GM12872 (cell line): ENCODE results near the gene ZRANB1.

ENCODE experiments used
- TF ChIP-seq, protein P1 (sequence below): IDR thresholded peaks from 3 replicates; pipeline ENCODE4 v1.5.1; 2011; ENCODE audit warnings: low read depth, mild to moderate bottlenecking, low read length, moderate library complexity; ENCODE audit not compliant: insufficient read depth

ZRANB1 gene

DNA sequence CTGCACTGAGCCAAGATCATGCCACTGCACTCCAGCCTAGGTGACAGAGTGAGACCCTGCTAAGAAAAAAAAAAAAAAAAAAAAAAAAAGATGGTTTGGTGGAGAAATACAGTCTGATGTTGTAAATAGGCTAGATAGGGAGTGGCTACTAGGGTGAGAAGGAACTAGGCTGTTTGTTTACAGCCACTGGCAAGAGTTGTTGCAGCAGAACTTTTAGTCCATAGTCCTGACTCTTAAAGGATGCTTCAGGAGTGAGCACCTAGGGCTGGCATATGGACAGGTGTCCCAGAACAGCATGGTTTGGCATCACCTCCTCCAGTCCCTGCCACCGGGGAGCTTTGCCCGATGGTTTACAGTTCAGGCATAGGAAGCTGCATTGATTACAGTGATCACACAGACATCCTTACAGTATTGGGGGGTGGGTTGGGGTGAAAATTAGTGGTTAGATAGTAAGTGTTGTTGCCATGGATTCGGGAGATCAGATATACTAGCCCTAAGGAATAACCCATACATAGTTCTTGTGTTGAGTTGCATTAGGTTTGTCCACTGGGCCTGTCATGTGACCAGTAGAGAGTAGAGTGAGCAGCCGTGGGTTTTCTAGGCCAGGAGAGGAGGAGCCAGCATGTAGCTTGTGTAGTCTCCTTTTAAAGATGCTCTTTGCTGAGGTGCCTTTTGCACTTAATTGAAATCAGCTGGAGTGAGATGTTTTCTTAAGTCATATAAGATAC lies 35.9 kb downstream of the ZRANB1 start:
- TF ChIP-seq, protein P1, sequence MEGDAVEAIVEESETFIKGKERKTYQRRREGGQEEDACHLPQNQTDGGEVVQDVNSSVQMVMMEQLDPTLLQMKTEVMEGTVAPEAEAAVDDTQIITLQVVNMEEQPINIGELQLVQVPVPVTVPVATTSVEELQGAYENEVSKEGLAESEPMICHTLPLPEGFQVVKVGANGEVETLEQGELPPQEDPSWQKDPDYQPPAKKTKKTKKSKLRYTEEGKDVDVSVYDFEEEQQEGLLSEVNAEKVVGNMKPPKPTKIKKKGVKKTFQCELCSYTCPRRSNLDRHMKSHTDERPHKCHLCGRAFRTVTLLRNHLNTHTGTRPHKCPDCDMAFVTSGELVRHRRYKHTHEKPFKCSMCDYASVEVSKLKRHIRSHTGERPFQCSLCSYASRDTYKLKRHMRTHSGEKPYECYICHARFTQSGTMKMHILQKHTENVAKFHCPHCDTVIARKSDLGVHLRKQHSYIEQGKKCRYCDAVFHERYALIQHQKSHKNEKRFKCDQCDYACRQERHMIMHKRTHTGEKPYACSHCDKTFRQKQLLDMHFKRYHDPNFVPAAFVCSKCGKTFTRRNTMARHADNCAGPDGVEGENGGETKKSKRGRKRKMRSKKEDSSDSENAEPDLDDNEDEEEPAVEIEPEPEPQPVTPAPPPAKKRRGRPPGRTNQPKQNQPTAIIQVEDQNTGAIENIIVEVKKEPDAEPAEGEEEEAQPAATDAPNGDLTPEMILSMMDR: no peak

DNA sequence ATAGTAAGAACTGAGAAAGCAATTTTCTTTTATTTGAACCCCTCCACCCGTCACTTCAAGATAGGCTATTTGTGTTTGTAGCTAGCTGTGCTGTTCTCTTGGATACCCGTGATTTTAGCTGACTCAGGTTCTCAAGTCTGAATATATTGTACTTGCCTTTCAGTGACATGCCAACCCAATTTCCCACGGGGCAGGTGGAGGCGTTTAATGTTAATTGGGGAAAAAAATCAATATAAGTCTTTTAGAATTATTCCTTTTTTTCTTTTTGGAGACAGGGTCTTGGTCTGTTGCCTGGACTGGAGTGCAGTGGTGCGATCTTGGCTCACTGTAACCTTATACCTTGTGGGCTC lies 36.4 kb downstream of the ZRANB1 start:
- TF ChIP-seq, protein P1: no peak

DNA sequence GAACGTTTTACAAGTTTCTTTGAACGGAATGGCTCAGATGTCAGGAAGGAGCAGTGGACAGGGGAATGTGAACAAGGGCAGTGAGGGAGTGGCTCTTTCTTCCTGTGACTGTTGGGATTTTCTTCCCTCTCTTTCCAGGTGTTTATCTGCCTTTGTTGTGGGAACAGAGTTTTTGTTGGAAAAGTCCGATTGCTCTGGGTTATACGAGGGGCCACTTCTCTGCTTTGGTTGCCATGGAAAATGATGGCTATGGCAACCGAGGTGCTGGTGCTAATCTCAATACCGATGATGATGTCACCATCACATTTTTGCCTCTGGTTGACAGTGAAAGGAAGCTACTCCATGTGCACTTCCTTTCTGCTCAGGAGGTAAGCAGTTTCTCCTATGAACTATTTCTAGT lies 41.4 kb downstream of the ZRANB1 start:
- TF ChIP-seq, protein P1: no peak

DNA sequence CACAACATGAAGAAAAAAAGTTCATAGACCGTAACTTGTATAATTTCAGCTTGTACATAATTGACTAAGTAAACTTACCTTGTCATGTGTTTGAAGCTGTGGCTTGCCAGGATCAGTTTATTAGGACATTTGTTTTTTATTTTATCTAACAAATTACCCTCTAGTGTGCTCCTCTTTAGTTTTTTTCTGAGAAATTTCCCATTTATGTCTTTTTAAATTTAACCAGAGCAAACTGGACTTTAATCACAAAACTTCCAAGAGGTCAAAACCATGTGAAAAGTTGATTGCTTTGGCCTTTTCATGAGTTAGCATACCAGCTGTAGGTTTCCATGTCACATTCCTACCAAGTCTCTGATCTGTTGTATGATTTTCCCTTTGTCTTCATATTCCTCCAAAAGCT lies 42.5 kb downstream of the ZRANB1 start:
- TF ChIP-seq, protein P1: no peak

DNA sequence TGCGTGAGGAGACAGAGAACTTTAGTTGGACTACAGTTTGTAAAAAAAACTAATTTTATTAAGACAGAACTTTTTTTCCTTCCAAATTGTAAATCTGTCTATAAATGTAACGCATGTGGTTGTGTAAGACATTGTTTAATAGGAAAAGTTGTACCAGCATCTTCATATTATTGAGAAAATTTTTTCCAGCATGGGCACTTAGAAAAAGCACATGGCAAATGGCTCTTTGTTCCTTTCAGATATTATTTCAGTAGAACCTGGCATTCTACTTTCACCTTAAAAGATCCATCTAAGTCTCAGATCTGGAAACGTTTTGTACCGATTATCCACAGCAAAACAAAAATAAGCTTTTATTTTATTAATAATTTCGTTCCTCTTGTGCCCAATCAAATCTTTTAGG lies 43.2 kb downstream of the ZRANB1 start:
- TF ChIP-seq, protein P1: no peak

DNA sequence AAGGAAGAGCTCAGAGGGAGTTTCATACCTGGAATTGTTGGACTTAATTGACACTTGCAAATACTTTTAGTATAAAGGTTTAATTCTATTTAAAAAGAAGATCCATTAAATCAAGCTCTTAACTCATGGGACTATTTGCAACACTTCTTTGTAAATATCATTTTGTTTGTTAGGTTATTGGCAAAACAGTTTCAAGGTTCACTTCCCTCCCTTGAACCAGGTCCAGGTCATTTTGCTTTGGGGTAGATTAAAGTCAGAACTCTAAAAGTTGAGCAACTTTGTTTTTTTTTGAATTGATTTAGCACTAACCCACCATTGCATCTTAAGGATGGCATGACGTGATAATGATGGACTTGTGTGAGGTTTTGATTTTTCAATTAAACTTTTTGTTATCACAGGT lies 45.9 kb downstream of the ZRANB1 start:
- TF ChIP-seq, protein P1: no peak

DNA sequence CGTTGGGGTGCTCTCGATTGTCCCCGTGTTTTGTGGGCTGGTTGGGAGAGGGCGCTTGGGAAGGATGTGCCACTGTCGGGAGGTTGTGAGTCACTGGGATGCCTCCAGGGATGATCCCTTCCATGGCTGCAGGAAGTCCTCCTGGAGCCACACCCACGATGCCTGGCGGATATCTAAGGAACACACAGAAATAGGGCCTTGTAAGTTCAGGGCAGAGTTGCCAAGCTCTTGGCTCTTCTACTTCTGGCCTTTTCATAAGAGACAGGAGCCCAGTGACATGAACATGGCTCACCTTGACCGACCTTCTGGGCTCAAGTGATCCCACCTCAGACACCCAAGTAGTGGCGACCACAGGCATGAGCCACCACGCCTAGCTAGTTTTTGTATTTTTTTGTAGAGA lies 47.6 kb downstream of the ZRANB1 start:
- TF ChIP-seq, protein P1: no peak
